ENCODE data around the gene HAUS3.

GRCh38 chr4:2286904-2287593, 45.1 kb upstream of the HAUS3 start:
- TF ChIP-seq CTCF (IDR thresholded peaks at IDR 0.05 in 4 of 5, conservative IDR thresholded peaks at IDR 0.05 in 1 of 5) (no peak), POLR2A (IDR thresholded peaks at IDR 0.05) (no peak)
